T-helper 1 cell (primary cell): ENCODE results near the gene RAD23A.
A peak's percentile ranks its signal among the peaks of the same experiment; 100 is the strongest.

Source experiments
- DNase-seq, 5 donors: peaks; one replicate each; pipeline ENCODE4 v3.0.0-alpha.2; 2012 to 2020

RAD23A gene

GRCh38 chr19:12985049-12985776 is 39.6 kb downstream of the RAD23A start:
- DNase-seq: no peak

GRCh38 chr19:12986726-12987125 is 41.1 kb downstream of the RAD23A start:
- no peak for DNase-seq

DNA sequence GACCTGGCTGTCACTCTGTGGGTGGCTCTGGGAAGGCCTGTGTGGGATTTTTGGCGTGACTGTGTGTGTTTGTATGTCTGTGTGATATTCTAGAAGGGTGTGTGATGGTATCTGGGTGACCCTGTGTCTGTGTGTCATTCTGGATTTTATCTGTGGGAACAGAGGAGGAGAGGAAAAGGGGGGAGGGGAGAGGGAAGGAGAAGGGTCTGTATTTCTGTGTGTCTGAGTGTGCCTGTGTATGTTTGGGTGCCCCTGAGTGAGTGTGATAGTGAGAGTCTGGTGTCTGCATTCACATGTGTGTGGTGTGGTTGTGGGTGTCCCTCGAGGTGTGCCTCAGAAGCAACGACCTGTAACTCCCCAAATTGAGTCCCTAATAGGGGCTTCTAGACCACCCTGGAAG is 41.5 kb downstream of the RAD23A start:
- no peak for DNase-seq

- no peak for DNase-seq
These were observed 42.1 kb downstream of the RAD23A start for GRCh38 chr19:12987781-12988180.

GRCh38 chr19:12990431-12990830 is 44.8 kb downstream of the RAD23A start:
- DNase-seq: no peak

- no peak for DNase-seq
These were observed 45.2 kb downstream of the RAD23A start for GRCh38 chr19:12990853-12991252.

DNA sequence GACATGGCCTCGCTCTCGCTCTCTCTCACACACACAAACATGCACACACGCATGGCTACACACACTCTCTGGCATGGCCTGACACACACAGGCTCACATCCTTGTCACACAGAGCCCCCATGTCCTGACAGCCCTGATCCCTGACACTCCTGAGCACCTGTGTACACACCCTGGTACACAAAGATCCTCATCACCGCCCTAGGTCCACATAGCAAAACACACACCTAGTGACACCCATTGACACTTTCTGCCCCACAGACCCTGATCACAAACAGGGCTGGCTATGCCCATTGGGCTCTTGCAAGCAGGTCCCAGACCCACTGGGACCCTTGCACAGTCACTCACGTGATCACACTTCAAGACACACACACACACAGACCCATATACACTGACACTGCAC is 45.6 kb downstream of the RAD23A start:
- DNase-seq: no peak

GRCh38 chr19:12992729-12993128 is 47.1 kb downstream of the RAD23A start:
- no peak for DNase-seq

- no peak for DNase-seq
These were observed 47.9 kb downstream of the RAD23A start for GRCh38 chr19:12993562-12993961.

- peak in 3 of 5 donors; percentile 39 to 49 (median 45) for DNase-seq
These were observed 49.3 kb downstream of the RAD23A start, which contains the start of gene NFIX for GRCh38 chr19:12994701-12995595. NFIX (plus strand) TSS chr19:12995475; CDS start chr19:12995838, 363 bp downstream.

GRCh38 chr19:12995596-12996405 is 50.1 kb downstream of the RAD23A start:
- no peak for DNase-seq

- no peak for DNase-seq
These were observed 50.9 kb downstream of the RAD23A start for GRCh38 chr19:12996406-12997094.

GRCh38 chr19:12997179-12997966 is 51.7 kb downstream of the RAD23A start:
- no peak for DNase-seq

- no peak for DNase-seq
These were observed 52.6 kb downstream of the RAD23A start for GRCh38 chr19:12997967-12998940.

GRCh38 chr19:13001166-13001501 is 55.5 kb downstream of the RAD23A start:
- no peak for DNase-seq

- no peak for DNase-seq
These were observed 56.0 kb downstream of the RAD23A start for GRCh38 chr19:13001502-13002165.

DNA sequence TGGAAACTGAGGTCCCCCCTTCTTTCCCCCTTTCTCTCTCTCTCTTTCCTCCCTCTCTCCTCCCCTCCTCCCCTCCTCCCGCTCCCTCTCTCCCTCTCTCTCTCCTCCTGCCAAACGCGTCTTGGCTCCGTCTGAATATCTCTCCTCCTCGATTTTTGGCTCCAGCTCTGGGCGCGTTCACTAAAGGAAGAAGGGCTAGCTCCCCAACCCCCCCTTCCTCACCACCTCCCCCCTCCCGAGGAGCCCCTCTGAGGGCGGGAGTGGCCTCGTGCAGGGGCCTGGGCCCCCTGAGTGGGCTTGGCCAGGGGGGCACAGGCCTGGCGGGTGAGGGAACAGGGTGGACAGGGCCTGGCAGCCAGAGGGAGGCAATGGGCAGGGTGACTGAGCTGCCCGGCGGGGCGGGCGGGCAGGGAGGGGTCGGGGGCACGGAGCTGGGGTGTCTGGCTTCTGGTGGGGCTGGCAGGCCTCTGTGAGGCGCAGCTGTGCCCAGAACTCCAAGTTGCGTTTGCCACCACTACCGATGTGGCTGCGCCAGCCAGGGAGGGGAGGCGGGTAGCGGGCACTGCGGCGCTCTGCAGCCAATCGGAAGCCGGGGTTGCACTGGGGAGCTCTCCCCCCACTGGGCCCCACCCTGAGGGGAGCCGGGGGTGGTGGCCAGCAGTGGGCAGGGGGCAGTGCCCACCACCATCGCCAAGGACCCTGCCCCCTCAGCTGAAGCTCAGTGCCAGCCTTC is 56.7 kb downstream of the RAD23A start:
- DNase-seq: no peak

- DNase-seq: no peak
These were observed 57.4 kb downstream of the RAD23A start for GRCh38 chr19:13003081-13003480.
